ENCODE data around the gene KCNMA1.

DNA sequence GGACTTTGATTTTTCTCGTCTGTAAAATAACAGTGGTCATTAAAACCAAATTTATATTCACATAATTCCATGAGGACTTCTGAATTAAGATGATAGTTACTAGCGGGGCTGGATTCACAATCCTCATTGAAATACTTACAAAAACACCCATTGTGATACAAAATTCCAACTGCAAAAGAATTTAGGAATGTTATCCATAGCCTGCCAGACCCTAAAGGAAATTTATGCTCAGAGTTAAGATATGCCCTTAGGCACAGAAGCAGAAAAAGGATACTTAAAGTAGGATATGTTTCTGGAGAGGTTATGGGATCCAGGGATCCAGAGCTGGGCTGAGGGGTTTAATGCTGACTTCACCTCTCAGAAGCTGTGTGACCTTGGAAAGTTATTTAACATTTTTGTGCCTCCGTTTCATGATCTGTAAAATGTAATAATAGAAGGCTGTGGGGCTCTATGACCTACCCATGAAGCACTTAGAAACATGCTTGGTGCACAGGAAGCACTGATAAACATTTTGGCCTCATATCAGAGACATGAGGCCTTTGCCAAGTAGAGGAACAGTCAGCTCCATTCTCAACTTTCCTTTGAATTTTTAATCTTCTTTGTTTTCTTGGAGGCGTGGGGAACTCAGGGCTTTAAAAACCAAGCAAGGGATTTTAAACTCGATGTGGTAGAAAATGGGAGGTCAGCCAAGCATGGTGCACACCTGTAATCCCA is 744.7 kb downstream of the KCNMA1 start:
- TF ChIP-seq EP300 (IDR thresholded peaks at IDR 0.05) (no peak), POLR2A (IDR thresholded peaks at IDR 0.05) (no peak), POLR2AphosphoS5 (IDR thresholded peaks at IDR 0.05) (no peak)
- TF ChIP-seq, protein P1, sequence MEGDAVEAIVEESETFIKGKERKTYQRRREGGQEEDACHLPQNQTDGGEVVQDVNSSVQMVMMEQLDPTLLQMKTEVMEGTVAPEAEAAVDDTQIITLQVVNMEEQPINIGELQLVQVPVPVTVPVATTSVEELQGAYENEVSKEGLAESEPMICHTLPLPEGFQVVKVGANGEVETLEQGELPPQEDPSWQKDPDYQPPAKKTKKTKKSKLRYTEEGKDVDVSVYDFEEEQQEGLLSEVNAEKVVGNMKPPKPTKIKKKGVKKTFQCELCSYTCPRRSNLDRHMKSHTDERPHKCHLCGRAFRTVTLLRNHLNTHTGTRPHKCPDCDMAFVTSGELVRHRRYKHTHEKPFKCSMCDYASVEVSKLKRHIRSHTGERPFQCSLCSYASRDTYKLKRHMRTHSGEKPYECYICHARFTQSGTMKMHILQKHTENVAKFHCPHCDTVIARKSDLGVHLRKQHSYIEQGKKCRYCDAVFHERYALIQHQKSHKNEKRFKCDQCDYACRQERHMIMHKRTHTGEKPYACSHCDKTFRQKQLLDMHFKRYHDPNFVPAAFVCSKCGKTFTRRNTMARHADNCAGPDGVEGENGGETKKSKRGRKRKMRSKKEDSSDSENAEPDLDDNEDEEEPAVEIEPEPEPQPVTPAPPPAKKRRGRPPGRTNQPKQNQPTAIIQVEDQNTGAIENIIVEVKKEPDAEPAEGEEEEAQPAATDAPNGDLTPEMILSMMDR (IDR thresholded peaks at IDR 0.05), result no peak
